Measurements from ENCODE around the gene TMEM121. TPM values are rescaled to one million over a fixed set of nuclear protein-coding genes. Genes with fewer than 3 reads are reported as not detected.

The TMEM121 gene
- total and polyA plus RNA-seq, 2 donors (not counting 1 experiment from before 2014, with no cell fraction given) = 0.99 to 3.7 TPM

GRCh38 chr14:105486974-105487448 lies 39.4 kb upstream of the TMEM121 start:
- H3K4me3 Mint-ChIP-seq = peak overlapping the region; percentile 88
- no peaks in the 10 kb centered on the region for H3K9me3 Mint-ChIP-seq (ENCODE audit: insufficient read depth)
- POLR2A ChIA-PET = interaction anchor here (1.0 kb wide), 1 partner anchor 89 kb away, joined by 3 read pairs; no protein-coding TSS in a partner anchor
- TF ChIP-seq, protein P1, sequence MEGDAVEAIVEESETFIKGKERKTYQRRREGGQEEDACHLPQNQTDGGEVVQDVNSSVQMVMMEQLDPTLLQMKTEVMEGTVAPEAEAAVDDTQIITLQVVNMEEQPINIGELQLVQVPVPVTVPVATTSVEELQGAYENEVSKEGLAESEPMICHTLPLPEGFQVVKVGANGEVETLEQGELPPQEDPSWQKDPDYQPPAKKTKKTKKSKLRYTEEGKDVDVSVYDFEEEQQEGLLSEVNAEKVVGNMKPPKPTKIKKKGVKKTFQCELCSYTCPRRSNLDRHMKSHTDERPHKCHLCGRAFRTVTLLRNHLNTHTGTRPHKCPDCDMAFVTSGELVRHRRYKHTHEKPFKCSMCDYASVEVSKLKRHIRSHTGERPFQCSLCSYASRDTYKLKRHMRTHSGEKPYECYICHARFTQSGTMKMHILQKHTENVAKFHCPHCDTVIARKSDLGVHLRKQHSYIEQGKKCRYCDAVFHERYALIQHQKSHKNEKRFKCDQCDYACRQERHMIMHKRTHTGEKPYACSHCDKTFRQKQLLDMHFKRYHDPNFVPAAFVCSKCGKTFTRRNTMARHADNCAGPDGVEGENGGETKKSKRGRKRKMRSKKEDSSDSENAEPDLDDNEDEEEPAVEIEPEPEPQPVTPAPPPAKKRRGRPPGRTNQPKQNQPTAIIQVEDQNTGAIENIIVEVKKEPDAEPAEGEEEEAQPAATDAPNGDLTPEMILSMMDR (IDR thresholded peaks at IDR 0.05) = no peak
- no peak for TF ChIP-seq EZH2 (IDR thresholded peaks at IDR 0.05; ENCODE audit: borderline replicate concordance, insufficient read depth, low read depth, low read length, poor library complexity, severe bottlenecking)
- Histone ChIP-seq H4K20me1 (ENCODE audit: control insufficient read depth, insufficient read depth, low read length, poor library complexity, severe bottlenecking) (peaks cover 23% of the 10 kb centered on the region), H3K36me3 (replicated peaks in 1 of 2; ENCODE audit: control extremely low read depth in 1 of 2, control insufficient read depth in 1 of 2, extremely low read depth in 1 of 2, insufficient read depth in 2 of 2, low read length in 1 of 2) (peaks cover 0 to 6% of the 10 kb centered on the region in 2 experiments), H3K27me3 (replicated peaks in 1 of 4; ENCODE audit: control extremely low read depth in 1 of 4, control insufficient read depth in 3 of 4, insufficient read depth in 4 of 4, low read length in 3 of 4) (no peaks in the 10 kb centered on the region), H2AFZ (ENCODE audit: insufficient read depth, low read depth, low read length, poor library complexity, severe bottlenecking) (peak overlapping the region; percentile 30), H3K4me3 (ENCODE audit: control extremely low read depth in 1 of 5, extremely low read depth in 1 of 5, insufficient read depth in 1 of 5, low read depth in 2 of 5, low read length in 4 of 5) (peak overlapping the region in 4 of 5 experiments; percentile 59 to 88 (median 76)), H3K79me2 (ENCODE audit: control insufficient read depth, insufficient read depth, low read length) (peaks cover 9% of the 10 kb centered on the region), H3K27ac (ENCODE audit: low read length in 2 of 2) (peak overlapping the region; percentile 94 to 99), H3K9me3 (ENCODE audit: control extremely low read depth in 1 of 3, control insufficient read depth in 2 of 3, insufficient read depth in 1 of 3, low read length in 2 of 3) (no peaks in the 10 kb centered on the region), H3K4me1 (ENCODE audit: control insufficient read depth in 2 of 2, insufficient read depth in 2 of 2, low read length in 2 of 2) (peaks cover 50 to 77% of the 10 kb centered on the region in 2 donors), H3K4me2 (replicated peaks; ENCODE audit: low read depth, low read length, poor library complexity, severe bottlenecking) (peak overlapping the region; percentile 100), H3K9ac (ENCODE audit: low read length) (peak overlapping the region; percentile 96)
- peak; percentile 85 for DNase-seq
- no peak for ATAC-seq (ENCODE audit: low read depth)
- CTCF ChIA-PET = interaction anchor here (1.5 kb wide), 2 partner anchors 46 to 116 kb away, joined by 4 to 5 read pairs; no protein-coding TSS in a partner anchor
- no peaks in the 10 kb centered on the region for H3K27me3 Mint-ChIP-seq
- 2% methylated on average over 45 of the region's 45 CpGs for WGBS (ENCODE audit: insufficient coverage)
- peak overlapping the region; percentile 95 for H3K27ac Mint-ChIP-seq
- peaks cover 59% of the 10 kb centered on the region for H3K4me1 Mint-ChIP-seq
- intact Hi-C loops (cut with micrococcal nuclease) = loop anchor here (10.0 kb wide), 1 partner anchor 422 kb away; the partner anchor contains the start of gene GPR132

DNA sequence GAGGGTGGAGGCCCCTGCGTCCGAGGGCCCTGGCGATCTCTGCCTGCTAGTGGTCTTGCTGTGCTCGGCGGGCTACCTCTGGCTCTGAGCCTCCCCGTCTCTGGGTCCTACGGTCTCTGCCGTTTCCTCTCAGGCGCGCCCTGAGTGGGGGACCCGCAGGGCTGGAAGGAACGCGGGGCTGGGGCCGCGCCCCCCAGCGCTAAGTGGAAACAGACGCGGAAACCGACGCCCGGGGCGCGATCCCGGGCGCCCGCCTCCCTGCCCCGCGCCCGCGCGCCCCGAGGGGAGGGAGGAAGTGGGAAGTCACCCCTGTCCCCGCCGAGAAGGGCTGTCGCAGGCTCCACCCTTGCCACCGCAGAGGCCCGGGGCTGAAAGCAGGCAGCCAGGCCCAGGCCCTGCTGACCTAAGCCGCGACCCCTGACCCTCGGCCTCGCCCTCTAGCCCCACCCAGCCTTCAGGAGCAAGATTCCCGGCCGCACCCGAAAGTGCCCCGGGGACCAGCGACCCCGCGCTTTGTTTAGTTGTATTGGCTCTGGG lies 38.9 kb upstream of the TMEM121 start:
- ChIA-PET CTCF (interaction anchor here (1.5 kb wide), 1 partner anchor 117 kb away, joined by 5 read pairs; no protein-coding TSS in a partner anchor), POLR2A (interaction anchor here (1.0 kb wide), 1 partner anchor 90 kb away, joined by 3 read pairs; no protein-coding TSS in a partner anchor)
- DNase-seq (peak; percentile 84), ATAC-seq (ENCODE audit: low read depth) (no peak)
- Histone ChIP-seq H3K4me2 (replicated peaks; ENCODE audit: low read depth, low read length, poor library complexity, severe bottlenecking) (peak overlapping the region; percentile 100), H3K36me3 (replicated peaks in 1 of 2; ENCODE audit: control extremely low read depth in 1 of 2, control insufficient read depth in 1 of 2, extremely low read depth in 1 of 2, insufficient read depth in 2 of 2, low read length in 1 of 2) (peaks cover 0 to 6% of the 10 kb centered on the region in 2 experiments), H3K27me3 (replicated peaks in 1 of 4; ENCODE audit: control extremely low read depth in 1 of 4, control insufficient read depth in 3 of 4, insufficient read depth in 4 of 4, low read length in 3 of 4) (no peaks in the 10 kb centered on the region), H3K4me1 (ENCODE audit: control insufficient read depth in 2 of 2, insufficient read depth in 2 of 2, low read length in 2 of 2) (peaks cover 46 to 77% of the 10 kb centered on the region in 2 donors), H3K4me3 (ENCODE audit: control extremely low read depth in 1 of 5, extremely low read depth in 1 of 5, insufficient read depth in 1 of 5, low read depth in 2 of 5, low read length in 4 of 5) (peak overlapping the region in 4 of 5 experiments; percentile 59 to 88 (median 76)), H4K20me1 (ENCODE audit: control insufficient read depth, insufficient read depth, low read length, poor library complexity, severe bottlenecking) (peaks cover 26% of the 10 kb centered on the region), H3K79me2 (ENCODE audit: control insufficient read depth, insufficient read depth, low read length) (peaks cover 9% of the 10 kb centered on the region), H2AFZ (ENCODE audit: insufficient read depth, low read depth, low read length, poor library complexity, severe bottlenecking) (peak overlapping the region; percentile 30), H3K27ac (ENCODE audit: low read length in 2 of 2) (peak overlapping the region; percentile 94 to 99), H3K9ac (ENCODE audit: low read length) (peak overlapping the region; percentile 96), H3K9me3 (ENCODE audit: control extremely low read depth in 1 of 3, control insufficient read depth in 2 of 3, insufficient read depth in 1 of 3, low read length in 2 of 3) (no peaks in the 10 kb centered on the region)
- intact Hi-C loops (cut with micrococcal nuclease) = loop anchor here (10.0 kb wide), 1 partner anchor 423 kb away; the partner anchor contains the start of gene GPR132
- no peaks in the 10 kb centered on the region for H3K27me3 Mint-ChIP-seq
- H3K4me3 Mint-ChIP-seq = peak overlapping the region; percentile 88
- no peaks in the 10 kb centered on the region for H3K9me3 Mint-ChIP-seq (ENCODE audit: insufficient read depth)
- peaks cover 54% of the 10 kb centered on the region for H3K4me1 Mint-ChIP-seq
- WGBS (ENCODE audit: insufficient coverage) = 2% methylated on average over 46 of the region's 48 CpGs
- peak overlapping the region; percentile 92 for H3K27ac Mint-ChIP-seq
- TF ChIP-seq, protein P1 (IDR thresholded peaks at IDR 0.05) = no peak
- no peak for TF ChIP-seq EZH2 (IDR thresholded peaks at IDR 0.05; ENCODE audit: borderline replicate concordance, insufficient read depth, low read depth, low read length, poor library complexity, severe bottlenecking)
